ENCODE results near the gene LIMS1. TPM values are rescaled to one million over a fixed set of nuclear protein-coding genes. Genes with fewer than 3 reads are reported as not detected.

The LIMS1 gene
- total RNA-seq, 1 donor from 2014 or later, result 60.1 TPM

DNA sequence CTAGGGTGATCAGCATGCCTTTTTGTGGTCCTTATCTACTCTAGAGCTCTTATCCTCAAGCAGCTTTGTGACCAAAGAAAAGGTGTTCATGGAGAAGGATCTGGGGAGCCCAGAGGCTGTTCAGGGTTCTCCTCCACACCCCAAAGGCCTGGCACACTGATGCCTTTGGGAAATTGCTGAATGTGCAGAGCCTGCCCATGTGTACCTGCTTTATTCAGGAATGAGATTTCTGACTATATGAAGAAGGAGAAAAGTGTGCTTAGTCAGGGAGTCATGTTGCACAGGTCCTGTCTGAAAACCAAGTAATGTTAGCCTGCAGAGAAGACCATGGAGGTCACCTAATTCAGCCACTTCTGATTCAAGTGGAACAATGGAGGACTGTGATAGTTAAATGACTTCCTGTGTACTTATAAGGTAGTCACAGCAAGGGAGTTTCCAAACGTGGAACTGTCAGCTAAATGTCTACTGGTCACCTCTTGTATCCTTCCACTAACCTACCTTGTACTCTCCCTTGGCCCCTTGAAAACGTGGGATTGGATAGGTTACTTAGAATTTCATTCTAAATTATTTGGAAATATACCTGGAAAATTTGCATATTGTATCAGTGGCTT is 81.3 kb downstream of the LIMS1 start:
- no peak for DNase-seq (ENCODE audit: low spot score)

DNA sequence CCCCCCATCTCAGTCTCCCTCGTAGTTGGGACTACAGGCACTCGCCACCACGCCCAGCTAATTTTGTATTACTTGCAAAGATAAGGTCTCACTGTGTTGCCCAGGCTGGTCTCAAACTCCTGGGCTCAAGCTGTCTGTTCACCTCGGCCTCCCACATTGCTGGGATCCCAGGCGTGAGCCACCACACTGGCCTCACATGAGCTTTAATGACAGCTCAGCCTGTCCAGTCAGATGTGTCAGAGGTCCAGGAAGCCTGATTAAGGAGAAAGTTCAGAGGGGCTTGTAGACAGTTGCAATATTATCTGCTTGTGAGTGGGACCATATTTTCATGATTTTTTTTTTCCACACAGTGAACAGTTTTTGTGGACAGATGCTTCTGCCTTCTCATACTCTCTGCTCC is 82.0 kb downstream of the LIMS1 start:
- DNase-seq (ENCODE audit: low spot score), result no peak

DNA sequence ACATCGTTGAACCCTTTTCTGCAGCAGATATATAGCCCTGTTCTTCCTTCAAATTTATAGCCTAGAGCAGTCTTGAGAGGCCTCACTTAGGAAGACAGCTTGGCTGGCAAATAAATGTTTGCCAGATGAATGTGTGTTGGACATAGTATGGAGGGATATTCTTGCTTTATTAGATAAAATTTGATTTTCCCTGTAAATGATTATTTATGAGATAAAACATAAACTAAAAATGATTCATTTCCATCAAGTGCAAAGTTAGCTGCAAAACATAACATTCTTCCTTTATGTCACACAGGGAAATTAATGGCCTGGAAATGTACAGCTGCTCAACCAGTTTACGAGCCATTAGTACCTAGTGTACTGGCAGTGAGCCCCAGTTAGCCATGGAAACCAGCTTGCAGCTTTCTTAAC is 82.5 kb downstream of the LIMS1 start:
- DNase-seq (ENCODE audit: low spot score), result no peak

DNA sequence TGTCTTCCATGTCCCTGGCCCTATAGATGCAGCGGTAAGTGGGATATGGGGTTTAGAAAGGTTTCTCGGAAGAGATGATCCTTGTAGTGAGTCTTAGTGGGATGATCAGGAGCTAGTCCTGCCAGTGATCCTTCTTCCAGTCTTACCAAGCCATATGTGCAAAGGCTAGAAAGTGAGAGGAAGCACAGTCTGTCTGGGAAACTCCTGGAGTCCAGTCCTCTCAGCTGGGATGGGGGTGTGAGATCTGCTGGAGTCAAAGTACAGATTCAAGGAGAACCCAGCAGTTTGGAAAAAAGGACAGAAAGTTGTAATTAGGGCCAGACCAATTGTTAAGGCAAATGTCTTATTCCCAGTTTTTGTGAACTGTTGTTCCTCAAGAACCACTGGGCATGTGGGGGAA is 83.3 kb downstream of the LIMS1 start:
- no peak for DNase-seq (ENCODE audit: low spot score)

DNA sequence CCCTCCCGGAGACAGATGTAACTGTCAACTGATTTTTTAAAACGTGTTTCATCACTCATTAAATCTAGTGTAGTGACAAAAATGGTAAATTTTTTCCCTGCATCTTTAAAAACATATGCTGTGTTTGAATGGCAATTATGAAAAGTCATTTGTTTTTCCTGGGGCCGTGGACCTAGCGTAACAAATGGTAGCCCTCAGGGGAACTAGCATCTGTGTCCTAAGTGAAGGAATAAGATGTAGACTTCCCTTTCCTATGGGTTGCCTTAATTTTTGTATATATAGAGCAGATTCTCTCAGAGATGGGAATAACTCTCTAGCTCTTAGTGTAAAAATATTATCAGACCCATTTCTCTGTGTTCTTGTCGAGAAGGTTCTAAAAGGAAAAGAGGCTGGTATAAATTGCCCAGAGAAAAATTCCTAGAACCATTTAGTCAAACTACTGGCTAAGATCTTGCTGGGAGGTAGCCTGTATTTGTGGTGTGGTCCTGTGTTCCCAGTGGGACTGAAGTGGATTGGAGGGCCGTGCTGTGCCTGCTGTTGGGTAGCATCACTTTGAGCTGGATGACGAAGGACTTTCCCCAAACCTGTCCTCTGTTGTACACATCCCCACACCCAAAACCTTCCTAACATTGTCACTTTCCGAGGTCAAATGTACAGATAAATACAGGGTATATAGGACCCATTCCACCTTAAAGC is 85.8 kb downstream of the LIMS1 start:
- DNase-seq (ENCODE audit: low spot score), result no peak

DNA sequence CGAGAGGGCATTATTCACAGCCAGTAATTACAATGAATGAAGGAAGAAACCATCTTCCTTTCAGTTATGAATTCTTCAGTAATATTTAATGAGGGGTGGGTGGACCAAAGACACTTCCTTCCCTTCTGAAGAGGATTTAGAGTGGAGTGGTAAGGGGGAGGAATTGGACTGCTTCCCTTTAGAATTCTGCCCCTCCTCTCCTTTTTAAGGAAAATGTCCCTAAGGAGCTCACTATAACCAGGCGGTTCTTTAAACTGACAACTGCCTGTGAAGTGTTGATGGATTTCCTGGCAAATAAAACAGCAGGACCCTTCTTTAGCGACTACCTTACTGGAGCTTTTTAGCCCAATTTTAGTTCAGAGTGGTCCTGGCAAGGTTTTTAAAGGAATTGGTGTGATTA is 86.4 kb downstream of the LIMS1 start:
- DNase-seq (ENCODE audit: low spot score), result no peak

DNA sequence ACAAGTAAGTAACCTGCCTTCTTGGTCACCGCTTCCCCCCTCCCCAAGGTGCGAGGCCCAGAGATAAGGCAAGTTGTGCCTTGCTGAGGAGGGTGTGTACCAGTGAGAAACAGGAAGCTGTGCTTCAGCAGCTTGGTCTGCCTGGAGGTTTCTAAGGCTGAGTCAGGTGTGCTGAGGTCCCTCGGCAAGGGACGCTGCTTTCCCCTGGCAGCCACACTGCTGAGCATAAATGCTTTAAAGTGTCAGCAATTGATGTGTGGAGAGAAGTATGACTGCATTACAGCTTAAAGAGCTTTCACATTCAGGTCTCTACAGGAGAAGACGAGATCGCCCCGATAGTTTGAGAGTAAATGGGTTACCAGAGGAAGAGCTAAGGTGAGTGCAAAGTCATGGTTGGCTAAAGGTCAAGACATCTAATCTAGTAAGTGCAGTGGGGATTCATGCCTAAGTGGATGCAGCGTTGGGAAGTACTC is 86.9 kb downstream of the LIMS1 start:
- peak; percentile 81 for DNase-seq (ENCODE audit: low spot score)

DNA sequence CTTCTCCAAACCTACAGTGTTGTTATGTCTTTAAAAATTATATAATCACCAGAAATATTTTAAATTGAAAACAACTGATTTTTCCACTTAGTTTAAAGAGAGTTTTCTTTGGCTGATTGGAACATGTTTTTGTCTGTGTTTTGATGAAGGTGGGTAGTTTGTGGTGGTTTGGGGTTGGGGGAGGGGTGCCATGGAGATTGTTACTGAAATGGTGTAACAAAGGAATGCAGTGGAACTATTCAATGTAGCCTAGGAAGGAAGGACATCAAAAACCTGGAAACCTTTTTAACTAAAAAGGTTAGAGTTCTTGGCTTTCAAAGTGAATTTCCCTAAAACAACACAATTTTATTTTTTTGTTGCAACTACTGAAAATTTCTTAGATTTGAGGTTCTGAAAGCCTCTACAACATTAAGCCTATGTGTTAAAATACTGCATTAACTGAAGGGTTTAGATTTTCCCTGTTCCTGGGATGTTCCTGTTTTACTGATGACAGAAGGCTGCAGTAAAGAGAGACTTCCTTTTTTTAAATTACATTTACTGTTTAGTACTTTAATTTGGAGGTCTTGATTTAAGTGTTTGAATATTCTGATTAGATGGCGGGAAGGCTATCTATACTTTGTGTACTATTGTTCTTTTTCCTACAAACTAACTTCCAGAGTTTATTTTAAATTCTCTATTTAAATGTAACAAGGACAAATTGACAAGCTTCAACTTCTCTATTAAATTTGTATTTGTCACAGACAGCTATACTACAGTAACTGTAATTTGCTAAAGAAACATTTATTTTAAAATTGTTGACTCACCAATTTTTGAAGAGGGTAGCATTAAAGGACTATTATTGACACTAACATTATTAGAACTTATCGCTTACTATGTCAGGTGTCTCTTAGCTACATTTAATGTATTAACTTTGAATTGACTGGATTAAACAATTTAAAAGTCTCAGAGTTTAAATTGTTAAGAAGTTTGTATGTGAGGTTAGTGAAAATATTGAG is 87.7 kb downstream of the LIMS1 start:
- DNase-seq (ENCODE audit: low spot score), result no peak

DNA sequence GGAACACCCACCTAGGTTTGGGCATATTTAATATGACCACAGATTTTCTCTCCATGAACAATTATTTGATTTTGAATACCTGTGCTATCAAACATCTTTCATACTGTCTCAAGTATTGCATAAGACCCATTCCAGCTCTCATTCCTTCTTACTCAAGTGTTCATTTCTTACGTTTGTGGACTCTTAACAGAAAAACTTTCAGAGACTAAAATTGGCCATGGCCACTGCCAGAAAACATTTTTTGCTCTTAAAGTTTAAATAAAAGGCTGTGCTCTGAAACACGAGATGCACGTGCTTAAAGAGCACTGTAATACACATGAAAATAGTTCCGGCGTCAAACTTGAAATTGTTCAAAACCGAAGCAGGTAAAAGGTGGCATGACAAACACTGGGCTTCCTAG is 89.3 kb downstream of the LIMS1 start:
- no peak for DNase-seq (ENCODE audit: low spot score)

DNA sequence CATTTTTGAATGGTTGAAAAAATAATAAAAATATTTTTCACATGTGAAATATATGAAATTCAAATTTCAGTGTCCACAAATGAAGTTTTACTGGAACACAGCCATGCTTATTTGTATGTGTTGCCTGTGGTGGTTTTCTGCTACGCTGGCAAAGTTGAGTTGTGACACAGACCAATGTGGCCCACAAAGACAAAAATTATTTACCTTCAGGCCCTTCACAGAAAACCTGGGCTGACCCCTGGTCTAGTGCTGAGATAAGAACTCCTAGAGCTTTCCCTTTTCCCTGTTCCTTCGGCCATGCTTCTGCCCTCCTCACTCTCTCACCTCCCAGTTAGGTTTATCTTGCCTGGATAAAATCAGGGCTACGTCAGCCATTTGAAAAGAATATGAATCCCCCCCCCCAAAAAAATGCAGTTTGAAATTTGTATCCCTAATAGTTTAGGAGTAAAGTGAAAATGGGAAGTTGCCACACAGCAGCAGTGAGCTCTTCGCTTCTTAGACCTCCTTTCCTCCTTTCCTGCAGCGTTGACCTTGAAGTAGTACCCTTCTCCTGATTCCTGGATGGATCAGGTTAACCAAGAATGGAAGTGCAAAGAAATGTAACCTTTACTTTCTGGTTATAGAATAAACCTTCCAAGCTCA is 91.0 kb downstream of the LIMS1 start:
- DNase-seq (ENCODE audit: low spot score), result no peak

DNA sequence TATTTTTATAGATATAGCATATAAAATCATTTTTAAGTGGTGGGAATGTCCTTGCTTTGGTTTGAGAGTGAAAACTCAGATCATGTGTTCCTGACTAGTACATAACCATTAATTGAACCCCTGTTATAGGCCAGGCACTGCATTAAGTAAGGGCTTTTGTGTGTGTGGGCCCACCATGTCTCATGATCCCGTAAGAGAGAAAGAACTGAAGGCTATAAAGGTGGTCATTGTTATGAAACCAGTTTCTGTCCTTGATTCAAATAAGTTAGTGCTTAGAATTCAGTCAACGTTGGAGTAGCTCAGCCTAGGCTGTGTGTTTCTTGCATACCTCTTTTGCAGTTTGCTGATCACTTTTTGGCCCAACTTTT is 91.5 kb downstream of the LIMS1 start:
- DNase-seq (ENCODE audit: low spot score), result no peak

DNA sequence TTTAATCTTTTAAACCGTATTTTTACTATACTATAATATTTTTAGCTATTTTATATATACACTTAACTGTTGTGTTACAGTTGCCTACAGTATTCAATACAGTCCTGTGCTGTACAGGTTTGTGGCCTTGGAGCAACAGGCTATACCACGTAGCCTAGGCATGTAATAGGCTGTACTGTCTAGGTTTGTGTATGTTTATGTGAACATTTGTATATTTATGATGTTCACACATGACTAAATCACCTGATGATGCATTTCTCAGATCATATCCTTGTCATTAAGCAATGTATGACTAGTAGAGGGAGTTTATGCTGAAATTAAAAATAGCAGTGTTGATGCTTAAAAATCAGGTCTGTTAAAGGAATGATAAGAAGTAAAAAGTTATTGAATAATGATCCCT is 92.7 kb downstream of the LIMS1 start:
- no peak for DNase-seq (ENCODE audit: low spot score)

DNA sequence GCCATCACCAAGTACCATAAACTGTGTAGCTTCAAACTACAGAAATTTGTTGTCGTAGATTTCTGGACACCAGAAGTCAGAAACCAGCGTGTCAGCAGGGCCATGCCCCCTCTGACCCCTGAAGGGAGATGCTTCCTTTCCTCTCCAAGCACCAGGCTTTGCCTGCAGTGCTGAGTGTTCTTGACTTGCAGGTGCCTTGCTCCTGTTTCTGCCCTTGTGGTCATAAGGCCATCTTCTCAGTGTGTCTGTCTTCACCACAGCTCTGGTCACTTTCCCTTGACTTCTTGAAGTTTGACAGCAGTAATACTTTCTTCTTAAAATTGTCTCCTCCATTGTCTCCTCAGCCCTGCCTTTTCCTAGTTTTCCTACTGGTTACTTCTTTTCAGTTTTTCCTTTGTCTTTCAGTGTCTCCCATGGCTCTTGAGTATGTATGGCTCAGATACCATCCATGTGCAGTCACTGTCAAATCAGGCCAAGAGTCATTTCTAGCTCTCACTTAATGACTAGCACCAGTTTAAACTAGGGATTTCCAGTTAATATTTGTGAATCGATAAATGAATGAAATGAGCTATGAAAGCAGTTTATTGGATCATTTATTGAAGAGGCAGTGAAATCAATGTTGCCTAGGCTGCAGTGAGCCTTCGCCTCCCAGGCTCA is 93.8 kb downstream of the LIMS1 start:
- DNase-seq (ENCODE audit: low spot score), result no peak

DNA sequence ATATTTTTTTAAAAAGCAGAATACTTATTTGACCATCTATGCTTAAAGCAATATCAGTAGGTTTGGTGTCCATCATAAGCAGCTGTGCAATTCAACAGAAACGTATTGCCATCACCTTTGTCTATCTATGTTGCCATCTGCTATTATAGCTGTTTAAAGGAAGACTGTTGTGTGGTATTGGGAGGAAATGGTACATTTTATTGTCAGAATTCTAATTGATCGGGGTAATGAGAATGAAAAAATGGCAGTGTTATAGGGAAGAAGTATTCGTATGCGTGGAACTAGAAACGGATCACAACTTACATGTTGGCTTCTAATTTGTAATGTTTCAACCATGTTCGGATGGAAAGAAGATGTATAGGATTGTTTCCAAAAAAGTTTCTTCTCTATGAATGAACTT is 94.7 kb downstream of the LIMS1 start:
- no peak for DNase-seq (ENCODE audit: low spot score)

DNA sequence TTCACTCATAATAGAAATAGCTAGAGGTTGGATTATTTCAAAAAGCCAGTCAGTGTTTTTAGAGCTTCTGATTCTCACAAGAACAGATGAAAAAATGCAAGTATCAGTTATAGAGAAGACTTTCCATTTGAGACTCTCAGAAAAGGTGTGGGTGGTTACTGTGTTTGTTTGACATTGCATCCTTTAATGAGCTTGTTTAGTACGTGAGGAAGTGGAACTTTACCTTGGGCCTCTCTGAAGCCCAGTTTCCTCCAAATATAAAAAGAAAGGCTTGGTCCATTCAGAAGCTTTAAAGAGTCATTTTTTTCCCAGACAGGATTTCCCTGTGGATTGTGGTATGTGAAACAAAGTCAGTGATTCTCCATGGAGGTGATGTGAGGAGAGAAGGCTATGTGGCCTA is 95.1 kb downstream of the LIMS1 start:
- DNase-seq (ENCODE audit: low spot score), result no peak

DNA sequence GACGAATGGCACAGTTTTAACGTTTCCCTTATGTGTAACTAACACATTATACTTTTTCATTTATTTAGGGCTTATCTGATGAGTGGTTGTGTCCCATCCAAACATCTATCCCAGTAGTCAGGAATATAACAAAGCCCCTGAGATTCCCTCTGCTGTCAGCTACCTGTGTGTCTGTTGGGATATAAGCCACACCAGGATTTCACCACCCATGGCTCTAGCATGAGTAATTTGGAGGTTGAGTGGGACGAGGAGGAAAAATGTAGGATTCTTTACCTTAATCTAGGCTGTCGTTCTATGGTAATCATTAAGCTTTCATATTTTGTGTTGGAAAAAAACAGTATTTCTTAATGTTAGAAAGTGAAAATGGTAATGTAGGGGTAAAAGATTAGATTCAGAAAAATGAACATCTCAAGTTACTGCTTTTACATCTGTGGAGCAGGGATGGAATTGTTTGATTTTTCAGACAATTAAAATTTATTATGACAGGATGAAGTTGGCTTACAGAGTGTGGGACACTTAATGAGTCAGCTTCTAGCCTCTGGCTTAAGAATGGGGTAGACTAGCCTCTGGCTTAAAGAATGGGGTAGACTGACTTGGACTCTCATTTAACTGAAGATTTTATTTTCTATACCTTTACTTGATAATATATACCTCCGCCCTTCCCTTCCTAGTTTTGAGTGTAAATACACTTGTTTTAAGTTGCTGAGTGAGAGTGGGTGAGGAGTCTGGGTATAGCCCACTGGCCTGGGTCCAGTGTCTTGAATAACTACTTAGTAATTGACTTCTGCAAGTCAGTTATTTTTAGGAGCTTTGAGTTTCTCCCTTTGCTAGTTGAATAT is 96.5 kb downstream of the LIMS1 start:
- no peak for DNase-seq (ENCODE audit: low spot score)

DNA sequence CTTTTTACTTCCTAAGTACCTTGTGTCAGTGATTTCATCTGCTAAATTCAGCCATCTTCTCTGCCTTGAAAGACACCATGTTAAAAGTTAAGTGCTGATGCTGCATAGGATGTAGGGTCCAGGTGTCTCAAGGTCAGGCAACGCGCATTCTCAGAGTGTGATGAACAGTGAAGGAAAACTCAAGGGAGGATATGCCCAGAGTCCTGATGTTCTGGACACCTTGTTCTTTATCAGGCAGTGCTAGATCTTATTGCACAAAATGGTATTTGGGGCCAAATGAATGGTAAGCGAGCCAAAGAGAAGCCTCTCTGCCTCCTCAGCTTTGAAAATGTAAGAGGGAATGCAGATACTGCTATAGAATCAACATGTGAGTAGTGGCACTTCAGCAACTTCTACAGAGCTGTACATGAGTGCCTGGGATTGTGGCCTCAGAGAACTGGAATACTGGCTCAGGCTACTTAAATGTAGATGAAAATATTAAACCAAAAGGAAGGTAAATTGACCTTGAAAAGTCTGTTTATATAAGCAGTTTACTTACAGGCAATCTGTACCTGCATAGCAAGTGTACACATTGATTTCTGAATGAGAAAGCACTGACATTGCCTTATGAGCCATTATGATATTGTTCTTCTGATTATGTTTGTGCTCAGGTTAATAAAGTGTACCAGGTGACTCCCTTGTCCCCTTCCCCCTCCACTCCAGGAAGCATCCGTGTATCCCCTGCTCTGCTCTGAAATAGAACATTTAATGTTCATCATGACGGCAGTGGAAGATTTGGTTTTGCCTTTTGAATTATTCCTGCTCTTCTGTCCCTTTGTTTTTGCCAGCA is 98.3 kb downstream of the LIMS1 start:
- DNase-seq (ENCODE audit: low spot score), result no peak

DNA sequence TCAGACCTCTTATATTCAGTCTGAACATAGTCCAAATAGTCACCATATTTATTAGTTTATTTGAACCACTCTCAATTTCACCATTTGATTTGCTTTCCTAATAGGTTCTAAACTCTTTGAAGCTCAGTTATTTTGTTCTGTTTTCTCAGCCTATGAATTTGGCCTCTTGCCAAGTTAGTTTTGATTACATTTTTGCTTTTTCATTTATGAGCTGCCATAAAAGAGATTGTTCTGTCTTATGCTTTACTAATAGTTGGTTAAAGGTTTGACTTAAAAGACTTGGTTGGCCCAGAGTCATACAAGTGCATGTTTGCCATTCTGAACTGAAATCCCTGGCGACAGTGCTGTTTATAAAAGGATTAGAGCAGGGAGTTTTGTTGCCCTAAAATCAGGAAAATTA is 99.1 kb downstream of the LIMS1 start:
- DNase-seq (ENCODE audit: low spot score), result no peak

DNA sequence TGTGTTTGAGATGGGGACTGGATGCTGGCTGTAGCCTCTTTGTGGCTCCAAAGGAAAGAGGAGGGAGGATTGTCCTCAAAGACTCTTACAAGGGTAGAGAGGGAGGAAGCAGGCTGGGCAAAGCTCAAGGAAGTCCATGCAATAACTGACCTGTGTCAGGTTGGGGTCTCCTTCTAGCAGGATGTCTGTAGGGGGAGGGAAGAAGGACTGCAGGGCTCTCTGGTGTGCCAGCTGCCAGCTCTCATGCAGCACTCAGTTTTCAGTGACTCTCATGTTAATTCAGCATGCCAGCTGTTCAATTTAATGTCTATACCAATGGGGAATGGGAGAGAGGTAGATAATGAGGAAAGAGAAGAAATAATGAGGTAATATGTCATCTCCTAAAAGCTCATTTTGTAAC is 99.7 kb downstream of the LIMS1 start:
- DNase-seq (ENCODE audit: low spot score), result no peak

Measured in ureter (tissue), 1 donor.